GM21390 (cell line): ENCODE data around the gene CEP164.

ENCODE experiments used
- ATAC-seq: cut with Tn5 transposase; IDR thresholded peaks from one replicate; pipeline ENCODE4 v1.9.1; 2021; ENCODE audit not compliant: unreplicated experiment

The CEP164 gene

DNA sequence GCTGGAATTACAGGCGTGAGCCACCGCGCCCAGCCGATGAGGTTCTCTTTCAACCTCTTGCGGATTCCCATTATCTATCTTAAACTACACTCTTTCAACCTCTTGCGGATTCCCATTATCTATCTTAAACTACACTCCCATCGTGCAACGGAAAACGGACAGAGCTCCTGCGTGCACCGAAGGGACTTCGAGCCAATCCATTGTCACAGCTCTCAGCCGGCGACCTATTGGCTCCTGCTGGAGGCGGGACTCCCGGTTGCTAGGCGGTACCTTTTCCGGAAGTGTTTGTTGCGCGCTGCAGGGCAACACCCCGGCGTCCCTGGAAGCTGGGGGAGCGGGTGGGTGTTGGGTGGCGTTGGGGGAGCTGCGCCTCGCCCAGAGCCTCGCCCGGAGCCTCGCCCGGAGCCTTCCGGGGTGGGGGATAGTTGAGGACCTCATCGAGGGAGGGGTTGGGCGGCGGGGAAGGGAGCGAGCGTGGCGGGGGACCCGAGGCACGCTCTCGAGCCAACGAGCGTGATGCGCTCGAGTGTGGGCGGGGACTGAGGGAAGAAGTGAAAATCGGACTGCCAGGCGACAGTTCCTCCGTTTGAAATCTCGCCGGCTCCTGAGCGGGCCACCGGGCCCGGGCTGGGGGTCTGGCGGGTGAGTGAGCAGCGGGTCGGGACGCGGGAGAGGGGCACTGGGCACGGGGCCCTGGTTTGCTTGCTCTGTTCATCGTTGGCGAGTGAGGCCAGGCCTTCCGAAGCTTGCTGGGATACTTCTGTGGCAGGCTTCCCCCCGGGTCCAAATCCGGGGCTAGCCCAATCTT is at the start of gene CEP164:
Gene CEP164 (plus strand): TSS at position 288 of the 808 bp plus-strand sequence. CDS start 10,733 bp downstream, outside the sequence.
- ATAC-seq = peak; percentile 95

DNA sequence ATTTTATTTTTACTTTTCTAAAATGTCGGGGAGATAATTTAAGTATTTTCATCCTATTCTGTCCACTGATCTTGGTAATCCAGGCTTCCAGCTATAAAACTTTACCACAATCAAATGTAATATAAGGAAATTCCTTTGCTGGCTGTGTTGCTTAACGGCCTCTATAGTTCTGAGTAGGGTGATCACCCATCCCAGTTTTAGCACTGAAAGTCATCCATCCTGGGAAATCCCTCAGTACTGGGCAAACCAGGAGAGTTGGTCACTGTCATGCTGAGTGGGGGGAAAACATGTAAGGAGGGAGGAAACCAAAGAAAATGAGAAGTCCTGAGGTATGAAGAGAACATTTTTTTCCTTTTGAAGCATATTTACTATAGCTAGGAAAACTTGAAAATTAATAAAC is 49.3 kb upstream of the CEP164 start:
- ATAC-seq = no peak

DNA sequence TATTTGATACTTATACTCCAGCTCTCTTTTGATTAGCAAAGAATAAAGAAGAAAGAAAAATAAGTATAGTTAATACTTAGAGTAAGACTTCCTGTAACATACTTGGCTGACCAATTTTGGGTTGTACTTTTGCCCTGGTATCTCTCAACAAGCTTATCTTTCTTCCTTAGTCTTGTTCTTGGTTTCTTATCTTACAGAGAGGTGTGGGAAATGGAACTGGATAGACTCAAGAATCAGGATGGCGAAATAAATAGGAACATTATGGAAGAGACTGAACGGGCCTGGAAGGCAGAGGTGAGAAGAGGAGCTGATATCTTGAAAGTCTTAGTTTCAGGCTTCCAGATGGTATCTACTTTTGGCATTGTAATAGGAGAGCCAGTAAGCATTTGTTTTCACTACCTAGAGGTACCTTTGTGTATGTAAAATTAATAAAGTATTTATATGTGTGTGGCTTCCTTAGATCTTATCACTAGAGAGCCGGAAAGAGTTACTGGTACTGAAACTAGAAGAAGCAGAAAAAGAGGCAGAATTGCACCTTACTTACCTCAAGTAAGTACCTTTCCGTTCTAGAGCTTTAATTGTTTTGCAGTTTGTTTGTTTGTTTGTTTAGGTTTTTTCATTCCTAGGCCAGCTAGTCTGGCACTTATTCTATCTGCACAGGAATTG is 47.8 kb upstream of the CEP164 start:
- no peak for ATAC-seq

DNA sequence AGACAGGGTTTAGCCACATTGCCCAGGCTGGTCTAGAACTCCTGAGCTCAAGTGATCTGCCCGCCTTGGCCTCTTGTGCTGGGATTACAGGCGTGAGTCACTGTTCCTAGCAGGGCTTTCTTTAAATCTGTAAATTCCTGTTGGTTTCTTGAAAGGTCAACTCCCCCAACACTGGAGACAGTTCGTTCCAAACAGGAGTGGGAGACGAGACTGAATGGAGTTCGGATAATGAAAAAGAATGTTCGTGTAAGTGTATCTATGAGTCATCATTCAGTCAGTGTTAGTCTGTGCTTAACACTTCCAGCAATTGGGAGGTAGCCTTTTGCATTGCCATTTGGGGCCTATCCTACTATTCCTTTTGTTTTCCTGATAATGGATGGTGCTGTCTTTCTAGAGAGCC is 46.5 kb upstream of the CEP164 start:
- ATAC-seq = no peak

DNA sequence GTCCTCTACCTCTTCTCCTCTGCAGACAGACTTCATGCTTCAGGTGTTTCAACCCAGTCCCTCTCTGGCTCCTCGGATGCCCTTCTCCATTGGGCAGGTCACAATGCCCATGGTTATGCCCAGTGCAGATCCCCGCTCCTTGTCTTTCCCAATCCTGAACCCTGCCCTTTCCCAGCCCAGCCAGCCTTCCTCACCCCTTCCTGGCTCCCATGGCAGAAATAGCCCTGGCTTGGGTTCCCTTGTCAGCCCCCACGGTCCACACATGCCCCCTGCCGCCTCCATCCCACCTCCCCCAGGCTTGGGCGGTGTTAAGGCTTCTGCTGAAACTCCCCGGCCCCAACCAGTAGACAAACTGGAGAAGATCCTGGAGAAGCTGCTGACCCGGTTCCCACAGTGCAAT is 45.8 kb upstream of the CEP164 start:
- ATAC-seq = no peak

DNA sequence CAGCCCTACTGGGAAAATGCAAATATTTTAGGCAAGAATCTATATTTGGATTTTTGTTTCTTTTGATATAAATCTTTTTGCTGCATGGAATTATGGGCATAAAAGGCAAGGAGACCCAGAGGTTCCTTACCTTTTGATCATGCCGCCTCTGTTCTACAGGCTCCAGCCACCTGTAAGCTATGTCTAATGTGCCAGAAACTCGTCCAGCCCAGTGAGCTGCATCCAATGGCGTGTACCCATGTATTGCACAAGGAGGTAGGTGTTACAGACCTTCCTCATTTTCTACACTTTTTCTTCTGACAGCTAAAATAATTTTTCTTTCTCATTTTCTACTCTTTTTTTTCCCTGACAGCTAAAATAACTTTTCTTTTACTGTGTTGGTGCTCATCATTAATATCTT is 44.7 kb upstream of the CEP164 start:
- ATAC-seq = no peak

DNA sequence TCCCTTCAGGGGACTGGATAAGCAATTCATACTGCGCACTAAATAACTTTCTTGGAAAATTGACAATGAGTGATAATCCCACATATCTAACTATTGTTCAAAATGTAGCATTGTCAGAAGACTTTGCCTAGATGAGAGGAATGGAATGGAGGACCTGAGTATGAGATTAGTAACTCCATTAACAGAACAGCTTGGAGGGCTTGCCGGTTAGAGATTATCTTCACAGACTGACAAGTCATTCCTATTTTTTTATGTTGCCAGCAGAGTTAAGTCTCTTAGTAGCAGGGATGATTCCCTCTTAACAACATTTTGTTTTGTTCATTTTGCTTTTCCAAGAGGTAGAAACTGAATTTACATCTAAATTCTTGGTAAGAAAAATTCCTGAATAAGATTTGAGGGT is 43.6 kb upstream of the CEP164 start:
- no peak for ATAC-seq

DNA sequence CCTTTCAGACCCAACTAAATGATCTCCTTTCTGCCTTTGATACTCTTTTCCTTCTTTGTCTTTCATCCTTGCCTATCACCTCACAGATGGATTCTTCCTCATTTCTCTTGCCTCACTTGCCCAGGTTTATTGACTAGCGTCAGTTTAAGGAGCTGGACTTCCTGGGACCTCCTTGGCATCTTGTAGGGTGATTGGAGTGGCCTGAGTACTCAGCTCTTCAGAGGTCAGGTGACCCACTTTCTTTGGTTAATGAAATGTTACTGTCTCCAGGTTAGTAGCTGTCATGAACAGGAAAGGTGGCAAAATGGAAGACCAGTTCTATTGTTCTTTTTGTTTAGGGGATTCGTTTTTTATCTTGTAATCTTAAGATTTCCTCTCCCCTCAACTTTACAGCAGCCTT is 41.1 kb upstream of the CEP164 start:
- no peak for ATAC-seq

DNA sequence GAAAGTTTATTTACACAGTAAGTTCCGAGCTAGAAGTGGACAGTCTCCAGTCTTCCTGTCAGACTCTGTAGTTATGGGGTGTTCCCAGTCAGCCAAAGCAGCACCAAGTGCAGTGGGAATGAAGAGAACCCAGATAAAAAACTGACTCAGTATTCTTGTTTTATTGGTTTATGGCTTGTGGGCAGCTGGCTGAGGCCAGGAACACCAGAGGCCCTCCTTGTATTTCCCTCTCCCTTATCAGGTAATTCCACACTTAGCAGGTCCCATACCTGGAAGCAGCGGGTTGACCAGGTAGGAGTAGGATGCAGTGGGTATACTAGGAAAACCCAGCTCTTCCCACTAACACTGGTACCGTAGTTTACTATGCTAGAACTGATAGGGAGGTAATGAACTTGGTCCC is 40.0 kb upstream of the CEP164 start:
- ATAC-seq = no peak

DNA sequence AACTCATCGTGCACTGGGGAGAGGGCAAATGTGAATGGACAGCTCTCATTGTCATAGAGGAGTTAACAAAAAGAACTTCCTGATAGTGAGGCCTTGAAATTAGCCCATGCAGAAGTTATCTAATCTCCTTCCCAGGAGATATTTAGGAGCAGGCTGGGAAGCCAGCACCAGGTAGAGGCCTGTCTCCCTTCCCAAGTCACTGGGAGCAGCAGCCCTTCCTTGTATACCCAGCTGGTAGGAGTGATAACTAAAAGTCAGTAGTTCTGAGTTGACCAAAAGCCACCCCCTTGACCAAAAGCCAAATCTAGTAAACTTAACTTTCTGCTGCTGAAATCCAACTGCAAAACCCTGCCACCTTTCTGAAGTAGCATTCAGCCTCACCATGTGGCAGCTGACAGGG is 37.9 kb upstream of the CEP164 start:
- ATAC-seq = no peak

DNA sequence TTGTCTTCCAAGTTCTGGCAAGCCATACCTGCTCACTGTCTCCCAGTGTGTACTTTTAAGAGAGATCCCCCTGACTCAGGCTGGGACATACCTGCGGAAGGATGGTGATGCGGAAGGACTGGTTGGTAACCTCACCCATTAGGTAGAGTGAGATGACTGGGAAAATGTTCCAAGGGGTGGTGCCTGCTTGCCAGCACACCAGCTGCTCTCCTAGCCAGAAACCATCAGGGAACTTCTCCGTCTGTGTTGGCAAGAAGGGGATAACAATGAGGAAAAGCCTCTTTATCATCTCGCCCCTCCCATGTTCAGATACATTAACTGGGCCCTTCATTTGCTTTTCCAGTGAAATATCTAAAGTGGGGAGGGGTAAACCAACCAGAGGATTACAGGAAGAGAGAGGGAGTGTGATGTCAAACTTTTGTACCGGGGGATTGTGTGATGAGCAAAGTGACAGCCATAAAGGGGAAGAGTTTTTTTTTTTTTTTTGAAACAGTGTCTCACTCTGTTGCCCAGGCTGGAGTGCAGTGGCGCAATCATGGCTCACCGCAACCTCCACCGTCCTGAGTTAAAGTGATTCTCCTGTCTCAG is 36.8 kb upstream of the CEP164 start, which contains the start of gene BACE1-AS:
Gene BACE1-AS (plus strand): TSS at position 538 of the 588 bp plus-strand sequence.
- no peak for ATAC-seq

DNA sequence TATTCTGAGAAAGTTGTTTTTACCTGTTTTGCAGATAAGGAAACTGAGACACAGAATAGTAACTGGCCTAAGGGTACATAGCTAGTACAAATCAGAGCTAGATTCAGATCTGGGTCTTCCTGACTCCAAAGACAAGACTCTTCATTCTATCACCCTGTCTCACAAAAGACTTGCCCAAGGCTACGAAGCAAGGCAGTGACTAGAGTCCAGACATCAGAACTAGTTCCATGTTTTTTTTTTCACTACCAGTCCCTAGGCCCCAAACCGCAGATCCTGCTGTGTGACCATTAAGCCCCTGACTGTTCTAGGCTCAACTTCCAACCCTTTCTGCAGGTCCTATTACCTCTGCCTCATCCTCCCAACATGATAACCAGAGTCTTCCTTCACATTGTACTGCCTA is 35.0 kb upstream of the CEP164 start:
- ATAC-seq = no peak

DNA sequence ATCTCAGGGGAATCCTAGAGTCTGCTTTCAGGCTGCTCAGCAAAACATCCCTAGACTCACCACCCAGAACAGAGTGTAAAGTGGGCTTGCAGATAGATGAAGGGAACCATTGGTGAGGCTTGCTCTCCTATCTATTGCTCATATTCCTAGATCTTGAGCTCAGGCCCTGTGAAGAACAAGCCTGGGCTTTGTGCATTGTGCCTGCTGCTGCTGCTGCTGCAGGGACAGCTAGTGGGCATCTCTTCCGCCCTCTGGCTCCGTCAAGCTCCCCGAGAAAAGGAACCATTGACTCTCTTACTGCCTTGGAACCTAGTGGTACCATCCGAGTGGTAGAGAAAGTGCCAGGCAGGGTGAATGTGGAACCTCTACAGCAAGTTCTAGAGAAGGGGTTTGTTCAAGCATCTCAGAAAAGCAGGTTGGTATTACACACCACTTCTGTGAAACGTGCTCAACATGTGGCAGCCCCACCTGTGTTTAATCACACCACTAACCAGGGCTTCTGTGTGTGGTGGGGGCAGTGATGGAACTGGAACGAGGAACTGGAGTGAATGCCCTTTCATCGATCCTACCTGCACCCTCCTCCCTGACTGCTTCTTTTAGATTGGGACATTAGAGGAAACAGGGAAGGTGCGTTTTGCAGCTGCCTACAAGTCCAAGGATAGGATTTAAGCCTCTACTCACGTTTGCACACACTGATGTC is 32.1 kb upstream of the CEP164 start:
- no peak for ATAC-seq

DNA sequence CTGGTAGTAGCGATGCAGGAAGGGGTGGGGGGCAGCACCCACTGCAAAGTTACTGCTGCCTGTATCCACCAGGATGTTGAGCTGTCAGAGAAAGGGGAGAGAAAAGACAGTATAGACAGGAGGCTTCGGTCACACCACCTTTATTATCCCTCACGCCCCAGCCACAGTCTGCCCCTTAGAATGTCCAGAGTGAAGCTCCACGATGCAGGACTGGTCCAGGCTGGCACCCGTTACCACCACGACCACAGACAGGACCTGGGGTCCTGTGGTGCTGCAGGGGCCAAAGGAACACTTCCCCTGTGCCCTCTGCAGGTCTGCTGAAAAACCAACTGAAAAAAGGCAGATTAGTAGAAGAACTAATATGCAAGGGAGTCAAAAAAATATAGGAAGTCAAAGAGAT is 30.8 kb upstream of the CEP164 start:
- no peak for ATAC-seq

DNA sequence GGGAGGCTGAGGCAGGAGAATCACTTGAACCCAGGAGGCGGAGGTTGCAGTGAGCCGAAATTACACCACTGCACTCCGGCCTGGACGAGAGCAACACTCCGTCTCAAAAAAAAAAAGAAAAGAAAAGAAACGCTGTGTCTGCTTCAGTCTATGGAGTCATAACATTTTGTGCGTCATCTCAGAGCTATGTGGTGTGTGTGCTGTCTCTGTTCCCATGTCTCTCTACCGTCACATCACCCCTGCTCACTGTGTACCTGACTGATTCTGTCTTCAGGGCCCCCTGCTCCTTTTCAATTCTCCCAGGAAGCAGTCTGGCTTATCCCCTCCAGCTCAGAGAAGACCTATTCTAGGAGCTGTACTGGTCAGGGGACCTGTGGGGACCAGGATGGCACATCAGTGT is 29.5 kb upstream of the CEP164 start:
- ATAC-seq = no peak

DNA sequence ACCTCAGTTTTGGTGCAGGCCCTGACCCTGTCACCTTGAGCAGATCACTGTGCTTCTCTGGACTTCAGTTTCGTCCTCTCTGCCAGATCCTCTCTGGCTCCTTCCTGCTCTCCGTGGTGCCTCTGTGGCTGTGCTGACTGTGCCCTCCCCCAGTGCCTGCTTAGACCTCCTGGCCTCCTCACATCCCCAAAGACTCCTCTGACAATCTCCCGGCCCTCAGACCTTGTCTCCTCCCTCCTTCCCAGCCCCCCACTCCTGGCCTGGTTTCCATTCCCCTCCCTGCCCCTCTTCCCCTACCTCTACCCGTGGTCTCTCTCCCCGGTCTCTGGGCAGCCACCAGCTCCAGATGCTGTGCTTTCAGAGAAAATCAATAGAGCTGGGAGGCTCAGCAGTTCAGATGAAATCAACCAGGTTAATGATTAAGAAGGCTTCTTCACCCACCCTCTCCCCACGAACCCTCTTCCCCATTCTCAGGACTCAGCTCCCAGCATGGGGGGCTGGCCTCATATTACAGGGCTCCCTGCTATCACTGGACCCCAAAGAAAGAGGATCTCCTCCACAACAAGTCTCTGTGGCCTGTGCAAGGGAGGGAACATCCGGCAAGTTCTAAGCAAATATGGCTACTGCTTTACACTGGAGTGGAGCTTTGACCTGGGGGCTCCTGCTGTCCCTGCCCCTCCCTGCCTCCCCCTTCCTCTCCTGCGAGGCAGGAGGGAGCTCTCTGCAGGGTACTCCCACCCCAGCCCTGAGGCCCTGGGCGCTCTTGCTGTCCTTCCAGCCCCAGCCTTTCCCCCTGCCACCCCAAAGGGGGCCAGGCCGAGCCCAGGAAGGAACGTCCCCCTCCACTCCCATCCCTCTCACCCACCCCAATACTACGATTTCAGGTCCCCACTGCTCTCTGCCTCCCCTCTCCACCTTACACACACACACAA is 28.0 kb upstream of the CEP164 start:
- ATAC-seq = no peak

DNA sequence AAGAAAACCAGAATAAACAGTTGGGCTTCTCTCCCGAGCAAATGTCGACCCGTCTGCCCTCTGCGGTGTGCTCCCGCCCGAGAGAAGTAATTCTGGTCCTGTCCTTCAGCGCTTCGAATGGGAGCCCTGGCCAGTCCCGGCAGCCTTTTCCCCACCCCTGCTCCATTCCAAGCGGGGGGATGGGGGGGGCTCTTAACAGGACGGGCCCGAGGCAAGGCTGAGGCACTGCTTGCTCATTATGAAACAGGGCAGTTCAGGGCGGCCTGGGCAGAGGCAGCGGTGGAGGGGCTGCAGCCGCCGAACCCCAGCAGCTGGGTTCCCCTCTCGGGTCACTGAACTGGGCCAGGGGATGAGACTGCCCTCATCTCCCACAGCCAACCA is 27.4 kb upstream of the CEP164 start:
- ATAC-seq = no peak

DNA sequence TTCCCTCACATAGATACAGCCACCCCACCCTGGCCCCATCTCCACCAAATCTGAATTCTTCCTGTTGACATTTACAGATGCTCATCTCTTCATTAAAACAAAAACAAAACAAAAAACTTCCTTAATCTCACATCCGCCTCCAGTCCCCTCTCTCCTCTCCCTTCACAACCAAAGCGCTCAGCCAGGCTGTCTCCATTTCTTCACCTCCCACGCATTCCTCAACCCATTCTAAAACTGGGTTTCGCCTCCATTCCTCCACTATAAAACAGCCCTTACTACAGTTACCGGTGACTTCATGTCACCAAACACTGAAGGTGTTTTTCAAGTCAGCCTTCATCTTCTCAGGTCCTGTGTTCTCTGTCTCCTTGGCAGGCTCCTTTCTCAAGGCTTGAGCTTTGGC is 26.9 kb upstream of the CEP164 start:
- no peak for ATAC-seq

DNA sequence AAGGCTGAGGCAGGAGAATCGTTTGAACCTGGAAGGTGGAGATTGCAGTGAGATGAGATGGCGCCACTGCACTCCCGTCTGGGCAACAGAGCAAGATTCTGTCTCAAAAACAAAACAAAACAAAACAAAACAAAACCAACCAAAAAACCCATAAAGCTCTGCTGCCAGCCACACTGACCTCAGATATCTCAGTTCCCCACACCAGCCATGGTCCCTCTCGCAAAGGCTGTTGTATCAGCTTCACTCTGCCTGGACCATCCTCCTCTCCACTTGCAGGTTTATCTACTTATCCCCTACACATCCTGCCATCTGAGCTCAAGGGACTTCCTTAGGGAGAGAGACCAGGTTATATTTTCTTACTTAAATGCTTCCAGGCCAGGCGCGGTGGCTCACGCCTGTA is 25.4 kb upstream of the CEP164 start:
- no peak for ATAC-seq

DNA sequence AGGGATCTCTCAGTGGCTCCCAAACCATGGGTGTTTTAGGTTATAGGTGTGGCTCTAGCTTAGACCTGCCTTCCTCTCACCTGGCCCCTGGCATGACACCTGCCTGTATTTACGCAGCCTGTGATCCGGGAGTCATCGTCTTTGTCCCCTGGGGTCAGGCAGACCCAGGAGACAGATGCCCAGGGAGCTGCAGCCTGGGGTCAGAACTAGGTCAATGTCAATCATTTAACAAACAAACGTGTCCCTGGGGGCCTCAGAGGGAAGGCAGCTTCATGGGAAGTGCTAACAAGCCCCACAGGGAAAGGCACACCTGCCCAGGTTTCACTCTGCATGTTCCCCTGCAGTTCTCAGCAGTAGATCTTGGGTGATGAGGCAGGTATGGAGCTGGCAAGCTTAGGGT is 24.6 kb upstream of the CEP164 start:
- ATAC-seq = no peak
